NCI-H345 treated with DMSO at 0.1 percent for 48 hours (cell line): Measurements from ENCODE around the gene RIMBP2.

Source experiments
- DNase-seq: peaks from one replicate; lab custom pipeline; 2025; ENCODE audit not compliant: unreplicated experiment; lab: John Stamatoyannopoulos, UW

The RIMBP2 gene

GRCh38 chr12:130576371-130576816, 139.7 kb downstream of the RIMBP2 start:
- peak; percentile 50 for DNase-seq

GRCh38 chr12:130574402-130574801, 141.7 kb downstream of the RIMBP2 start:
- no peak for DNase-seq

- no peak for DNase-seq
Measured at GRCh38 chr12:130573766-130574165, 142.3 kb downstream of the RIMBP2 start.

GRCh38 chr12:130573235-130573634, 142.9 kb downstream of the RIMBP2 start:
- DNase-seq, result no peak

GRCh38 chr12:130572553-130572952, 143.5 kb downstream of the RIMBP2 start:
- DNase-seq, result no peak

GRCh38 chr12:130571734-130572133, 144.4 kb downstream of the RIMBP2 start:
- DNase-seq, result no peak

GRCh38 chr12:130571089-130571488, 145.0 kb downstream of the RIMBP2 start:
- DNase-seq, result no peak

GRCh38 chr12:130569521-130569920, 146.6 kb downstream of the RIMBP2 start:
- no peak for DNase-seq

GRCh38 chr12:130568501-130568900, 147.6 kb downstream of the RIMBP2 start:
- no peak for DNase-seq

- DNase-seq, result no peak
Measured at GRCh38 chr12:130568041-130568440, 148.1 kb downstream of the RIMBP2 start.

GRCh38 chr12:130566446-130567155, 149.5 kb downstream of the RIMBP2 start:
- DNase-seq, result no peak

GRCh38 chr12:130565189-130565588, 150.9 kb downstream of the RIMBP2 start:
- no peak for DNase-seq

GRCh38 chr12:130563323-130563722, 152.8 kb downstream of the RIMBP2 start:
- DNase-seq, result no peak

GRCh38 chr12:130562716-130563115, 153.4 kb downstream of the RIMBP2 start:
- no peak for DNase-seq

- DNase-seq, result no peak
Measured at GRCh38 chr12:130560321-130560720, 155.8 kb downstream of the RIMBP2 start.

- no peak for DNase-seq
Measured at GRCh38 chr12:130559806-130560205, 156.3 kb downstream of the RIMBP2 start.

- no peak for DNase-seq
Measured at GRCh38 chr12:130557886-130558765, 158.0 kb downstream of the RIMBP2 start.

- no peak for DNase-seq
Measured at GRCh38 chr12:130557201-130557600, 158.9 kb downstream of the RIMBP2 start.

- DNase-seq, result no peak
Measured at GRCh38 chr12:130556486-130557055, 159.5 kb downstream of the RIMBP2 start.

GRCh38 chr12:130555628-130556485, 160.2 kb downstream of the RIMBP2 start:
- peak; percentile 81 for DNase-seq

- DNase-seq, result no peak
Measured at GRCh38 chr12:130555221-130555620, 160.9 kb downstream of the RIMBP2 start.
